ENCODE measurements around the gene THAP7. TPM values are rescaled to one million over a fixed set of nuclear protein-coding genes. Genes with fewer than 3 reads are reported as not detected.

THAP7 gene
- total and polyA plus RNA-seq, 8 donors = 9.0 to 54.9 (median 13.8) TPM

DNA sequence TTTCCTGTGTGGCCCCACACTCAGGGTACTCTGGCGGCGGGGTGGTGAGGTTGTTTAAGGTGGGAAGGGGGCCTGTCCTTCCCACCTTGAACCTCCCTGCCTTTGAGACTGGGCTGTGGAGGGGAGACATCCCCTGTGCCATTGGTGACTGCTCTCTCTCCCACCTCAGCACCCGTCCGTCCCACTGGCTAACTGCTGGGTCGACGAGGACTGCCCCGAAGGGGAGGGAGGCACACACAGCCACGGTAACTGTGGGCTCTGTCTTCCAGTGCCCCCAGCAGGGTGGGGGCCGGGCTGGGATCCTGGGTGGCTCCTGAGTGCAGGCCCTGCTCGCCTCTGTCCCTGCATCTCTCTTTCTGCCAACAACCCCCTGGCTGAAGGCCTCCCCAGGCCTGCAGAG is 20.6 kb upstream of the THAP7 start:
- DNase-seq = peak in 1 of 6 donors; percentile 38
- 59 to 64% methylated on average over 10 of the region's 10 CpGs for WGBS, 2 donors
- Histone ChIP-seq H3K4me1 (no peaks in the 10 kb centered on the region), H3K27me3 (no peaks in the 10 kb centered on the region), H3K36me3 (no peaks in the 10 kb centered on the region), H3K4me3 (no peak overlapping the region), H3K9me3 (no peaks in the 10 kb centered on the region), H3K27ac (no peak overlapping the region)
- no peak for FAIRE-seq
- TF ChIP-seq, protein P1, sequence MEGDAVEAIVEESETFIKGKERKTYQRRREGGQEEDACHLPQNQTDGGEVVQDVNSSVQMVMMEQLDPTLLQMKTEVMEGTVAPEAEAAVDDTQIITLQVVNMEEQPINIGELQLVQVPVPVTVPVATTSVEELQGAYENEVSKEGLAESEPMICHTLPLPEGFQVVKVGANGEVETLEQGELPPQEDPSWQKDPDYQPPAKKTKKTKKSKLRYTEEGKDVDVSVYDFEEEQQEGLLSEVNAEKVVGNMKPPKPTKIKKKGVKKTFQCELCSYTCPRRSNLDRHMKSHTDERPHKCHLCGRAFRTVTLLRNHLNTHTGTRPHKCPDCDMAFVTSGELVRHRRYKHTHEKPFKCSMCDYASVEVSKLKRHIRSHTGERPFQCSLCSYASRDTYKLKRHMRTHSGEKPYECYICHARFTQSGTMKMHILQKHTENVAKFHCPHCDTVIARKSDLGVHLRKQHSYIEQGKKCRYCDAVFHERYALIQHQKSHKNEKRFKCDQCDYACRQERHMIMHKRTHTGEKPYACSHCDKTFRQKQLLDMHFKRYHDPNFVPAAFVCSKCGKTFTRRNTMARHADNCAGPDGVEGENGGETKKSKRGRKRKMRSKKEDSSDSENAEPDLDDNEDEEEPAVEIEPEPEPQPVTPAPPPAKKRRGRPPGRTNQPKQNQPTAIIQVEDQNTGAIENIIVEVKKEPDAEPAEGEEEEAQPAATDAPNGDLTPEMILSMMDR (IDR thresholded peaks at IDR 0.05) = no peak
- intact Hi-C loops (cut with DNase I) = loop anchor here in 1 of 3 donors (10.0 kb wide), 1 partner anchor 52 kb away; no protein-coding TSS in a partner anchor
- no peak for ATAC-seq

DNA sequence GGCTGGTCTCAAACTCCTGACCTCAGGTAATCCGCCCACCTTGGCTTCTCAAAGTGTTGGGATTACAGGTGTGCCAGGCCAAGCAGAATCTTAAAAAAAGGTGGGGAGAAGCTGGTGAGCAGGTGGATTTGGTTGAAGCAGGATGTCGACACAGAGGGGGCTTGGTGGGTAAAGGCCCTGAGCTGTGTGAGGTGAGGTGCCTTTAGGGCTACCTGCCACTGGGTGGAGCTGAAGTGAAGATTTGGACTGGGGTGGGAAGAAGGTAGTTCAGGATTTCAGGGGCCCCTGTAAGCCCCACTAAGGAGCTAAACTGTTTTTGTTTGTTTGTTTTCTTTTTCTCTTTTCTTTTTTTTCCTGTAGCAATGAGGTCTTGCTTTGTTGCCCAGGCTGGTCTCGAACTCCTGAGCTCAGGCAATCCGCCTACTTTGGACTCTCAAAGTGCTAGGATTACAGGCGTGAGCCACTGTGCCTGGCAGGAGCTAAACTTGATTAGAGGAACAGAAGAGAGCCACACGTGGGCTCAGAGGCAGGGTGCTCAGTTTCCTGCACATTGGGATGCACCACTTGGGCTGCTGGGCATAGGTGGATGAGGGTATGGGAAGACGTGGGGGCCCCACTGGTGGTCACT is 19.0 kb upstream of the THAP7 start:
- H3K27ac ChIP-seq = no peak overlapping the region
- H3K36me3 ChIP-seq = no peaks in the 10 kb centered on the region
- no peak overlapping the region for H3K4me3 ChIP-seq
- TF ChIP-seq, protein P1 (IDR thresholded peaks at IDR 0.05) = no peak
- whole genome bisulfite sequencing, 2 donors = 44 to 47% methylated on average over 7 of the region's 7 CpGs
- no peaks in the 10 kb centered on the region for H3K27me3 ChIP-seq
- ATAC-seq (no peak), DNase-seq (peak in 1 of 6 donors; percentile 1), FAIRE-seq (no peak)
- intact Hi-C loops (cut with DNase I) = loop anchor here in 1 of 3 donors (10.0 kb wide), 1 partner anchor 54 kb away; no protein-coding TSS in a partner anchor
- H3K4me1 ChIP-seq = no peaks in the 10 kb centered on the region
- no peaks in the 10 kb centered on the region for H3K9me3 ChIP-seq

DNA sequence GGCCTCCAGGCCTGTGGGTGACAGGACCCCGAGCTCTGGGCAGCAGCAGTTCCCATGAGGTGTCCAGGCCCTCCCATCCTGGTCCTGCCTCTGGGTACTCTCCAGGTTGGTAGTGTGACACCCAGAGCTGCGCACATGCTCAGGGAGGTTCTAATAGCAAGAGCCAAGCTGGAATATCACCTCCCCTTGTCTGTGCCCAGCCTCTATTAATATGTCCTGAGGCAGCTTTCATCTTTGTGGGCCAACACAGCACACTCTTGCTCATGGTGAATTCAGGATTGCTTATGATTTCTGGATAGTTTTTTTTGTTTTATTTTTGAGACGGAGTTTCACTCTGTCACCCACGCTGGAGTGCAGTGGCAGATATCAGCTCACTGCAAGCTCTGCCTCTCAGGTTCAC is 16.4 kb upstream of the THAP7 start:
- intact Hi-C loops (cut with DNase I) = no loop called here
- Histone ChIP-seq H3K4me1 (peaks cover 0 to 8% (median 0%) of the 10 kb centered on the region in 3 donors), H3K4me3 (no peak overlapping the region), H3K9me3 (no peaks in the 10 kb centered on the region), H3K27ac (no peak overlapping the region), H3K27me3 (no peaks in the 10 kb centered on the region), H3K36me3 (no peaks in the 10 kb centered on the region)
- TF ChIP-seq, protein P1 (IDR thresholded peaks at IDR 0.05) = no peak
- DNase-seq (peak in 1 of 6 donors; percentile 24), ATAC-seq (no peak), FAIRE-seq (no peak)
- 83 to 91% methylated on average over 4 of the region's 4 CpGs for WGBS, 2 donors

DNA sequence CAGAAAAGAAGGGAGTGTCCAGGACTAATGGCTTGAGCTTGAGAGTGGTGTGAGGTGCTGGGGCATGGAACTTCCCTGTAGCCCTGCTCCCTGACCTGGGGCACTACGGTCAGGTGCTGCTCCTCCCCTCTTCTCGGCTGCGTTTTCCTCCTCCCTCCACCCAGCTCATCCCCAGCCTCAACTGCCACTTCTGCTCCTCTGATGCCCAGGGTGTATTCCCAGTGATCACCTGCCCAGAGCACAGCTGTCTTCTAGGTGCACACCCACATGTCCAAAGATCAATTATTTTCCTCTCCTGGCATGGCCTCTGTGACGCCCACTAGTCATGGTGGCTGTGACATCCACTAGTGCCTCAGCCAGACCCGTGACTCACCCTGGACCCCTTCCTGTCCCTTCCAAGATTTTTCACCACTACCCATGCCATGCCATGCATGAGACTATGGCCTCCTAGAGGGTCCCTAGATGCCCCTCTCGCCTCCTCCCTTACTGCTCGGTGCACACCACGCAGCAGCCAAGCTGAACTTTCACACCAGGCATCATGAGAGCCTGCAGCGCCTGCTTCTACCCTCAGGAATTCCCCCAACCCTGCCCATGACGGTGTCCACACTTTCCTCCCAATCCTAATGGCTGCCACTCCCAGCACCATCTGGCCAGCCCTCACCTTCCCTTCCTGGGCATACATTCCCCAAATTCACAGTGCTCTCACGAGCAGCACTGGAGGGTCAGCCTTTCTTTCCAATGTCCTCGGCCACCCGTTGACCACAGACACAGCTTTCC is 14.9 kb upstream of the THAP7 start:
- no peaks in the 10 kb centered on the region for H3K27me3 ChIP-seq
- H3K27ac ChIP-seq = no peak overlapping the region
- ATAC-seq = no peak
- no peaks in the 10 kb centered on the region for H3K9me3 ChIP-seq
- no peak for FAIRE-seq
- peaks cover 0 to 8% (median 0%) of the 10 kb centered on the region in 3 donors for H3K4me1 ChIP-seq
- intact Hi-C loops (cut with DNase I) = no loop called here
- no peak overlapping the region for H3K4me3 ChIP-seq
- TF ChIP-seq, protein P1 (IDR thresholded peaks at IDR 0.05) = no peak
- 60 to 74% methylated on average over 13 of the region's 13 CpGs for WGBS, 2 donors
- DNase-seq = peak in 1 of 6 donors; percentile 14
- no peaks in the 10 kb centered on the region for H3K36me3 ChIP-seq

Measured in pancreas (tissue), 10 donors.